Epithelial cell of esophagus (primary cell): ENCODE results near the gene LDLRAP1.

Experiments
- DNase-seq: peaks from one replicate; pipeline ENCODE4 v3.0.0; 2010; ENCODE audit warnings: low read depth
- H3K4me3 ChIP-seq: 2 replicates; pipeline ENCODE4 v1.5.1; 2011; ENCODE audit warnings: mild to moderate bottlenecking, low read length, control low read depth
- TF ChIP-seq, protein P1 (sequence below): IDR thresholded peaks from 2 replicates; pipeline ENCODE4 v1.5.1; 2011; ENCODE audit warnings: low read depth, mild to moderate bottlenecking, low read length, control low read depth, inconsistent platforms; ENCODE audit not compliant: insufficient read depth; ENCODE audit errors: missing control alignments

LDLRAP1 gene

GRCh38 chr1:25537153-25537831, 6.1 kb upstream of the LDLRAP1 start:
- H3K4me3 ChIP-seq: no peak overlapping the region
- DNase-seq: no peak
- TF ChIP-seq, protein P1, sequence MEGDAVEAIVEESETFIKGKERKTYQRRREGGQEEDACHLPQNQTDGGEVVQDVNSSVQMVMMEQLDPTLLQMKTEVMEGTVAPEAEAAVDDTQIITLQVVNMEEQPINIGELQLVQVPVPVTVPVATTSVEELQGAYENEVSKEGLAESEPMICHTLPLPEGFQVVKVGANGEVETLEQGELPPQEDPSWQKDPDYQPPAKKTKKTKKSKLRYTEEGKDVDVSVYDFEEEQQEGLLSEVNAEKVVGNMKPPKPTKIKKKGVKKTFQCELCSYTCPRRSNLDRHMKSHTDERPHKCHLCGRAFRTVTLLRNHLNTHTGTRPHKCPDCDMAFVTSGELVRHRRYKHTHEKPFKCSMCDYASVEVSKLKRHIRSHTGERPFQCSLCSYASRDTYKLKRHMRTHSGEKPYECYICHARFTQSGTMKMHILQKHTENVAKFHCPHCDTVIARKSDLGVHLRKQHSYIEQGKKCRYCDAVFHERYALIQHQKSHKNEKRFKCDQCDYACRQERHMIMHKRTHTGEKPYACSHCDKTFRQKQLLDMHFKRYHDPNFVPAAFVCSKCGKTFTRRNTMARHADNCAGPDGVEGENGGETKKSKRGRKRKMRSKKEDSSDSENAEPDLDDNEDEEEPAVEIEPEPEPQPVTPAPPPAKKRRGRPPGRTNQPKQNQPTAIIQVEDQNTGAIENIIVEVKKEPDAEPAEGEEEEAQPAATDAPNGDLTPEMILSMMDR: no peak

- TF ChIP-seq, protein P1: no peak
Measured at GRCh38 chr1:25538191-25538767, 5.1 kb upstream of the LDLRAP1 start.

DNA sequence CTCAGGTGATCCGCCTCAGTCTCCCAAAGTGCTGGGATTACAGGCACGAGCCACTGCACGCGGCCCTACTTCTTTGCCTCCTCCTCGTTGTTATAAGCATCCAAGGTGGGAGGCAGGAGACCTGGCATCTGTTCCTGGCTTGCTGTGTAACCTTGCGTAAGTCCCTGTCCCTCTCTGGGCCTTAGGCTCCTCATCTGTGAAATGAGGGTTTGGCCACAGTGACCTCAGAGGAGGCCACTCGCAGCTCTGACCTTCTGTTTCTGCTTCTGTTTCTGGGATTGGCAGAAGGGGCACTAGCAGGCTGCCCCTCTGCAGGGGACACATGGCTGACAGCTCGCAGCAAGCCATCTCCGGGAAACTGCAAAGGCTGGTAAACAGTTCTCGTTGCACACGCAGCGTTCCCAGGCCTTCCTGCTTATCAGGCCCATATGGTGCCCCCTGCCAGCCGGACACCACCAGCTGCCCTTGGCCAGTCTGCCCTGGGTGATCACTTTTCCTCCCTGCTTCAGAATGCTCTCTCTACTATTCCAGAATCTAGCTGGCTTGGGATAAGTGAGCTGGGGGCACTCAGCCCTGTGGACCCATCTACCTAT, 2.6 kb upstream of the LDLRAP1 start:
- no peak overlapping the region for H3K4me3 ChIP-seq
- TF ChIP-seq, protein P1: no peak
- DNase-seq: no peak

More at GRCh38 chr1:25538191-25538767, 5.1 kb upstream of the LDLRAP1 start:
- H3K4me3 ChIP-seq: no peak overlapping the region
- DNase-seq: no peak

DNA sequence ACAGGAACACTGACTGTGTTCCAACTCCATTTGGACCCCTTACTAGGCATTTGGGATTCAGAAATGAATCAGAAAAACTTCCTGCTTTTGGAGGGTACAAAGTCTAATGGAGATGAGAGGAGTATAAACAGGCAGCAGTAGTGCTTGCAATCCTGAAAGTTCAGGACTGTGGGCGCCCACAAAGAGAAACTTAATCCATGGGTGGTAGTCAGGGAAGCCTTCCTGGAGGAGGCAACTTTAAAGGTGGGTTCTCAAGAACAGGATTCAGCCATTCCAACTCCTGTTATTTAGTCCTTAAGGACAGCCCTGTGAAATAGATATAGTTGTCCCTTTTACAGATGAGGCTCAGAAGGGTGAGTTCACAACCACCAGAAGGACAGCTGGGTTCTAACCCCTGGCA, 2.0 kb upstream of the LDLRAP1 start:
- DNase-seq: no peak
- TF ChIP-seq, protein P1: no peak
- no peak overlapping the region for H3K4me3 ChIP-seq

DNA sequence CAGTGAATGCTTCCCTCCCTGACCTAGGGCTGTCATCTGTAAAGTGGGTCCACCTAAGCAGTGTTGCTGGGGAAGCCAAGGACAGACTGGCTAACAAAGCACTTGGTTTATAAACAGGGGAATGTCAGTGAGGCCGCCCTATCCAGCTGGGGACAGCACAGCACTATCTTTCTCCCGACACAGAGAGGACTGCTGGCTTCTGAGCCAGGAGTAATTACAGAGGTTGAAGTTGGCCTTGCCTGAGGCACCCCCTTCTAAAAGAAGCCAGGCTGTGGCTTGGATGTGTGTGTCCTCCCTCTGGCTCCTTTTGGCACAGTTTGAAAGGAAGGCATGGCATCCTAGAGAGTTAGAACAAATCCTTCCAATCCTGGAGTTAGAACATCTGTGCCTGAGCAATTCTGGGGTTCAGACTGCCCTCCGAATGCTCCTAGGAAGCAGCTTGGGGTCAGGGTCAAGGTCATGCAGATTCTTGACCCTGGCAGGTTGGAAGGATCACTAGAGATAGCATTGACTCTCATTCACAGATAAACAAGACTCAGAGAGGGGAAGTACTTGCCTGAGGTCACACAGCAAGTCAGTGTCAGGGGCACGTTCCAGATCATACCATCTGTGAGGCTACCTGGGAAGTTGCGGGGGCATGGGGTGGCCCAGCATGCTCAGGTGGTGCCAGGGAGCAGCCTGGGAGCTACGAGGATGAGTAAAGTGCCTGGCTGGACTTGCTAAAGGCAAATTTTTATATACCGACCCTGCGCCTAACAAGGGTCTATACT, 1.3 kb upstream of the LDLRAP1 start:
- no peak overlapping the region for H3K4me3 ChIP-seq
- no peak for DNase-seq
- TF ChIP-seq, protein P1: no peak

GRCh38 chr1:25543005-25543424, 391 bp upstream of the LDLRAP1 start:
- TF ChIP-seq, protein P1: no peak
- H3K4me3 ChIP-seq: peak overlapping the region; percentile 15
- DNase-seq: no peak
